ENCODE measurements around the gene KRT86. TPM values are rescaled to one million over a fixed set of nuclear protein-coding genes. Genes with fewer than 3 reads are reported as not detected.

Gene KRT86
- total RNA-seq, 1 donor from 2014 or later: 0.34 TPM

GRCh38 chr12:52258335-52258901 lies 16.0 kb upstream of the KRT86 start:
- H3K9me3 Mint-ChIP-seq: no peaks in the 10 kb centered on the region
- no peak for DNase-seq (ENCODE audit: low spot score)
- H3K36me3 Mint-ChIP-seq (ENCODE audit: low read depth): no peaks in the 10 kb centered on the region
- peaks cover 60% of the 10 kb centered on the region for H3K27me3 Mint-ChIP-seq (ENCODE audit: low read depth)
- H3K4me1 Mint-ChIP-seq (ENCODE audit: low read depth): peaks cover 9% of the 10 kb centered on the region
- H3K27ac Mint-ChIP-seq: no peak overlapping the region
- intact Hi-C loops (cut with micrococcal nuclease): no loop called here
- H3K4me3 Mint-ChIP-seq (ENCODE audit: low read depth): no peak overlapping the region

DNA sequence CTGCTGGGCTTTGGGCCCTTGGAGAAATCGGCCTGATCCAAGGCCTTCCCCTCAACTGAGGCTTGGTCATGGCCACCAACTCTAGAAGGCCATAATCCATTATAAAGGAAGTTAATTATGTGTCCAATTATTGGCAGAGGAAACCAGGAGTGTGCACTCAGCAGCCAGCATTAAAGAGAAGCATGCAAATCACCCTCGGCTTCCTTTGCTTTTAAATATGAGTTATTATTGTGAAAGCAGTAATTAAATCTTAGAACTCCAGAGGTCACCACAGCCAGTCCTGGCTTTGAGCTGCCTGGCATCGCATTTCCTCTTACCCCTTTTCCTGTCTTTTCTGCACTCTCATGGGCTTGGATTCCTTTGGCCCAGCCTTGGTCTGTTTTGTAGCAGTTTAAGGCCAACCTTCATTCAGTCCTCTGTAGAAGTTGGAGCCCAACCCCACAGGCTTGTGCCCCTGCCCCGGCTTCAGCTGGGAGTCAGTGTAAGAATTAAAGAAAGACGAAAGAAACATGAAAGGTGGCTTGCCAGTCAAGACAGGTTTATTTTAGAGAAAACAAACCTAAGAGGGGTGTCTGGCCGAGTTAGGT lies 14.7 kb upstream of the KRT86 start:
- Mint-ChIP-seq H3K27me3 (ENCODE audit: low read depth) (peaks cover 60% of the 10 kb centered on the region), H3K4me3 (ENCODE audit: low read depth) (no peak overlapping the region), H3K36me3 (ENCODE audit: low read depth) (no peaks in the 10 kb centered on the region), H3K4me1 (ENCODE audit: low read depth) (peaks cover 9% of the 10 kb centered on the region), H3K9me3 (no peaks in the 10 kb centered on the region), H3K27ac (no peak overlapping the region)
- intact Hi-C loops (cut with micrococcal nuclease): no loop called here
- no peak for DNase-seq (ENCODE audit: low spot score)

- no peak overlapping the region for H3K27ac Mint-ChIP-seq
- H3K9me3 Mint-ChIP-seq: no peaks in the 10 kb centered on the region
- no peak overlapping the region for H3K4me3 Mint-ChIP-seq (ENCODE audit: low read depth)
- intact Hi-C loops (cut with micrococcal nuclease): no loop called here
- DNase-seq (ENCODE audit: low spot score): no peak
- no peaks in the 10 kb centered on the region for H3K36me3 Mint-ChIP-seq (ENCODE audit: low read depth)
- H3K4me1 Mint-ChIP-seq (ENCODE audit: low read depth): peaks cover 9% of the 10 kb centered on the region
- peaks cover 60% of the 10 kb centered on the region for H3K27me3 Mint-ChIP-seq (ENCODE audit: low read depth)
Measured at GRCh38 chr12:52260361-52261207, 13.9 kb upstream of the KRT86 start.

GRCh38 chr12:52261208-52261484 lies 13.3 kb upstream of the KRT86 start:
- Mint-ChIP-seq H3K27ac (no peak overlapping the region), H3K36me3 (ENCODE audit: low read depth) (no peaks in the 10 kb centered on the region), H3K4me3 (ENCODE audit: low read depth) (no peak overlapping the region), H3K4me1 (ENCODE audit: low read depth) (peaks cover 9% of the 10 kb centered on the region), H3K9me3 (no peaks in the 10 kb centered on the region), H3K27me3 (ENCODE audit: low read depth) (peaks cover 54% of the 10 kb centered on the region)
- no peak for DNase-seq (ENCODE audit: low spot score)
- intact Hi-C loops (cut with micrococcal nuclease): no loop called here

DNA sequence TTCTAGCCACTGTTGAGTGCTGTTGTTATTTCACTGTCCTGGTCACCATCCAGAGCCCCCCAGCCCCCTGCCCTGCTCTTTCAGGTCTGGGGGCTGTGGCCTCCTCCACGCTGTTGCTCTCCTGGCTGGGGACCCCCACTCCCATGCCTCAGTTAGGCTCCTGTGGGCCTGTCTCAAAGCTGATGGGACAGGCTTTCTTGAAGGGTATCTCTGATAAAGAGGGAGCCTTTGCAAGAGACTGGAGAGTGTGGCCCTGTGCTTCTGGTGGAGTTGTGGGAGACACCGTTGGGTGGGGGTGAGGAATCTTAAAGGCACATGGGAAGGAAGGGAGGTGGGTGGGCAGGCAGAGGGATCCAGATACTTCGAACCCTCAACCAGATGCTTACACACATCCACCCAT lies 12.2 kb upstream of the KRT86 start:
- peaks cover 44% of the 10 kb centered on the region for H3K27me3 Mint-ChIP-seq (ENCODE audit: low read depth)
- intact Hi-C loops (cut with micrococcal nuclease): no loop called here
- no peak overlapping the region for H3K4me3 Mint-ChIP-seq (ENCODE audit: low read depth)
- DNase-seq (ENCODE audit: low spot score): no peak
- peaks cover 9% of the 10 kb centered on the region for H3K4me1 Mint-ChIP-seq (ENCODE audit: low read depth)
- no peaks in the 10 kb centered on the region for H3K9me3 Mint-ChIP-seq
- no peaks in the 10 kb centered on the region for H3K36me3 Mint-ChIP-seq (ENCODE audit: low read depth)
- H3K27ac Mint-ChIP-seq: no peak overlapping the region

DNA sequence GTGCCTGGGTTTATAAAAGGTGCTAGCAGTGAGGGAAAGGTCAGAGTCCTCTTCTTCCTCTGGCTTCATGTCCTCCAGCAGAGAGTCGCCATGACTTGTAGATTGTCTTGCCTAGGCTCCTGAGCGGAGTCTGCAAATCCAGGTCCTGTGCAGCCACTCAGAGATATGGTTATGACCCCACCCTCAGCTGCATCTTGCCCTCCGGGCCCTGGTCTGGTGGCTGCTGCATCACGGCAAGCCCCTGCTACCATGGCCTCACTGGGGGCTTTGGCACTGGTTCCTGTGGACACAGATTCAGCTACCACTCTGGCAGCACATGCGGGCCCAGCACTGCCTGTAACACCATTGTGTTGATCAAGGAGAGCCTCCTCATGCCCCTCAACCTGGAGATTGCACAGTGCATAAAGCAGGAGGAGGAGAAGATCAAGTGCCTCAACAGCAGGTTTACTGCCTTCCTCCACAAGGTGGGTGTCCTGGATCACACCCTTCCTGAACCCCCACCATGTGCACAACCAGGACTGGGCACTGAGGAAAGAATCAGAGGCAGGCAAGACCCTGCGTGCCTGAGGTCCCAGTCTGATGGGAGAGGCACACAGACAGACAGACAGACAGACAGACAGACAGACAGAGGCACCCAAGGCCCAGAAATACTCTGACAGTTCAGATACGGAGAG lies 10.5 kb upstream of the KRT86 start:
- no peak overlapping the region for H3K27ac Mint-ChIP-seq
- DNase-seq (ENCODE audit: low spot score): no peak
- no peaks in the 10 kb centered on the region for H3K36me3 Mint-ChIP-seq (ENCODE audit: low read depth)
- no peaks in the 10 kb centered on the region for H3K9me3 Mint-ChIP-seq
- H3K4me1 Mint-ChIP-seq (ENCODE audit: low read depth): peaks cover 9% of the 10 kb centered on the region
- intact Hi-C loops (cut with micrococcal nuclease): no loop called here
- no peak overlapping the region for H3K4me3 Mint-ChIP-seq (ENCODE audit: low read depth)
- peaks cover 36% of the 10 kb centered on the region for H3K27me3 Mint-ChIP-seq (ENCODE audit: low read depth)

GRCh38 chr12:52264435-52264825 lies 10.0 kb upstream of the KRT86 start:
- intact Hi-C loops (cut with micrococcal nuclease): no loop called here

DNA sequence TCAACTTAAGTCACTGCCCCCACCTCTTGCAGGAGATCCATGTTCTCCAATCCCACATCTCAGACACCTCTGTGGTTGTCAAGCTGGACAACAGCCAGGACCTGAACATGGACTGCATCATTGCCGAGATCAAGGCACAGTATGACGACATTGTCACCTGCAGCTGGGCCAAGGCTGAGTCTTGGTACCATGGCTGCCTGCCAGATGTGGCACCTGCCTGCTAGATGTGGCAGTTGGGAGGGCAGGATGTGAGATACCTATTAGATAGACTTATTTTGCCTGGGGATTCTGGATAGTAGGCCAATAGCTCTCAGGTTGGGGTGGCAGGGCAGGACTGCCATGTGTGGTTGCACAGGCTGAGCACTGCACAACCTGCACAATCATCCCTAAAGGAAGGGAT lies 7.9 kb upstream of the KRT86 start:
- intact Hi-C loops (cut with micrococcal nuclease): no loop called here
- H3K9me3 Mint-ChIP-seq: no peaks in the 10 kb centered on the region
- H3K36me3 Mint-ChIP-seq (ENCODE audit: low read depth): no peaks in the 10 kb centered on the region
- no peaks in the 10 kb centered on the region for H3K4me1 Mint-ChIP-seq (ENCODE audit: low read depth)
- H3K27ac Mint-ChIP-seq: no peak overlapping the region
- no peak for DNase-seq (ENCODE audit: low spot score)
- H3K4me3 Mint-ChIP-seq (ENCODE audit: low read depth): no peak overlapping the region
- peaks cover 25% of the 10 kb centered on the region for H3K27me3 Mint-ChIP-seq (ENCODE audit: low read depth)

More at GRCh38 chr12:52264435-52264825, 10.0 kb upstream of the KRT86 start:
- no peak for DNase-seq (ENCODE audit: low spot score)
- Mint-ChIP-seq H3K4me3 (ENCODE audit: low read depth) (no peak overlapping the region), H3K4me1 (ENCODE audit: low read depth) (peaks cover 9% of the 10 kb centered on the region), H3K27ac (no peak overlapping the region), H3K36me3 (ENCODE audit: low read depth) (no peaks in the 10 kb centered on the region), H3K27me3 (ENCODE audit: low read depth) (peaks cover 33% of the 10 kb centered on the region), H3K9me3 (no peaks in the 10 kb centered on the region)

GRCh38 chr12:52267266-52267665 lies 7.2 kb upstream of the KRT86 start:
- no peak for DNase-seq (ENCODE audit: low spot score)
- no peaks in the 10 kb centered on the region for H3K36me3 Mint-ChIP-seq (ENCODE audit: low read depth)
- H3K27me3 Mint-ChIP-seq (ENCODE audit: low read depth): peaks cover 24% of the 10 kb centered on the region
- H3K4me3 Mint-ChIP-seq (ENCODE audit: low read depth): no peak overlapping the region
- no peak overlapping the region for H3K27ac Mint-ChIP-seq
- intact Hi-C loops (cut with micrococcal nuclease): no loop called here
- H3K9me3 Mint-ChIP-seq: no peaks in the 10 kb centered on the region
- no peaks in the 10 kb centered on the region for H3K4me1 Mint-ChIP-seq (ENCODE audit: low read depth)

DNA sequence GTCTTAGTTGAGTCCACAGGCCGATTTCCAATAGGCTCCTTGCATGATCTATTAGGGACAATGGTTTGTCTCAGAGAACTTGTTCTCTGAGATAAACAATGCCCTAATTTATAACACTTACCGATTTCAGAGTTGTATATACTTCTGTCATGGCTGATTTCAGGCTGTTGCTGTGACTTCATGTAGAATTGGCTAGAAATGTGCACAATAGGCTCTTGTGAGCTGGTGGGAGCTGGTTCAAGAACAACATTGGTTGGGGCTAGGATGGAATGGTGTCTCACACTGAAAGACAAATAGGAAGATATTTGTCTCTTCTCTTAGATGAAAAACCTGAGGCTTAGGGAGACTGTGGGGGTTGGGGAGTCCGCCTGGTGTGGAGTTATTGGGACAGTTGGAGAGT lies 6.7 kb upstream of the KRT86 start:
- intact Hi-C loops (cut with micrococcal nuclease): no loop called here
- Mint-ChIP-seq H3K36me3 (ENCODE audit: low read depth) (no peaks in the 10 kb centered on the region), H3K27me3 (ENCODE audit: low read depth) (peaks cover 23% of the 10 kb centered on the region), H3K4me1 (ENCODE audit: low read depth) (no peaks in the 10 kb centered on the region), H3K9me3 (no peaks in the 10 kb centered on the region), H3K4me3 (ENCODE audit: low read depth) (no peak overlapping the region), H3K27ac (no peak overlapping the region)
- DNase-seq (ENCODE audit: low spot score): no peak

- Mint-ChIP-seq H3K27me3 (ENCODE audit: low read depth) (peaks cover 24% of the 10 kb centered on the region), H3K27ac (no peak overlapping the region)
Measured at GRCh38 chr12:52268212-52268611, 6.2 kb upstream of the KRT86 start.

GRCh38 chr12:52270541-52271070 lies 3.8 kb upstream of the KRT86 start:
- intact Hi-C loops (cut with micrococcal nuclease): no loop called here
- Mint-ChIP-seq H3K27me3 (ENCODE audit: low read depth) (peaks cover 34% of the 10 kb centered on the region), H3K4me1 (ENCODE audit: low read depth) (no peaks in the 10 kb centered on the region), H3K9me3 (no peaks in the 10 kb centered on the region), H3K36me3 (ENCODE audit: low read depth) (no peaks in the 10 kb centered on the region), H3K4me3 (ENCODE audit: low read depth) (no peak overlapping the region), H3K27ac (no peak overlapping the region)
- no peak for DNase-seq (ENCODE audit: low spot score)

More at GRCh38 chr12:52268212-52268611, 6.2 kb upstream of the KRT86 start:
- Mint-ChIP-seq H3K4me1 (ENCODE audit: low read depth) (no peaks in the 10 kb centered on the region), H3K9me3 (no peaks in the 10 kb centered on the region), H3K36me3 (ENCODE audit: low read depth) (no peaks in the 10 kb centered on the region), H3K4me3 (ENCODE audit: low read depth) (no peak overlapping the region)
- intact Hi-C loops (cut with micrococcal nuclease): no loop called here
- DNase-seq (ENCODE audit: low spot score): no peak

DNA sequence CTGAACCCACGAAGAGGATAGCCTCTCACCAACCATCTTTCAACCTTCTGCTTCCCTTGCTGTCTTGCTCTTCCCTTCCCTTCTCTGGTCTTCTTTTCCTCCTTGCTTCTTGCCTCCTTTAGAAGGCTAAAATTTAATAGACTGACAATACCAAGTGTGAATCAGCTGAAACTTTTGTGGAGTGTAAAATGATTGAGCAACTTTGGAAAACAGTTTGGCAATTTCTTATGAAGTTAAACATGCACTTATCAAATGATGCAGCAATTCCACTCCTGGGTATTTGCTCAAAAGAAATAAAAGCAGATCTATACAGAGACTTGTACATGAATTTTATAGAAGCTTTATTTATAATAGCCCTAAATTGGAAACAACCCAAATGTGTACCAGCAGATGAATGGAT lies 3.3 kb upstream of the KRT86 start:
- intact Hi-C loops (cut with micrococcal nuclease): no loop called here
- H3K4me1 Mint-ChIP-seq (ENCODE audit: low read depth): no peaks in the 10 kb centered on the region
- H3K27me3 Mint-ChIP-seq (ENCODE audit: low read depth): peaks cover 34% of the 10 kb centered on the region
- DNase-seq (ENCODE audit: low spot score): no peak
- no peak overlapping the region for H3K4me3 Mint-ChIP-seq (ENCODE audit: low read depth)
- H3K9me3 Mint-ChIP-seq: no peaks in the 10 kb centered on the region
- H3K36me3 Mint-ChIP-seq (ENCODE audit: low read depth): no peaks in the 10 kb centered on the region
- no peak overlapping the region for H3K27ac Mint-ChIP-seq
